HG02870 (cell line): Measurements from ENCODE around the gene APP.
A peak's percentile ranks its signal among the peaks of the same experiment; 100 is the strongest.

Experiments used
- ATAC-seq: cut with Tn5 transposase; IDR thresholded peaks from one replicate; pipeline ENCODE4 v1.9.1; 2021; ENCODE audit warnings: mild to moderate bottlenecking, moderate library complexity; ENCODE audit not compliant: unreplicated experiment

Gene APP

GRCh38 chr21:25887646-25888306, 282.8 kb downstream of the APP start:
- no peak for ATAC-seq

DNA sequence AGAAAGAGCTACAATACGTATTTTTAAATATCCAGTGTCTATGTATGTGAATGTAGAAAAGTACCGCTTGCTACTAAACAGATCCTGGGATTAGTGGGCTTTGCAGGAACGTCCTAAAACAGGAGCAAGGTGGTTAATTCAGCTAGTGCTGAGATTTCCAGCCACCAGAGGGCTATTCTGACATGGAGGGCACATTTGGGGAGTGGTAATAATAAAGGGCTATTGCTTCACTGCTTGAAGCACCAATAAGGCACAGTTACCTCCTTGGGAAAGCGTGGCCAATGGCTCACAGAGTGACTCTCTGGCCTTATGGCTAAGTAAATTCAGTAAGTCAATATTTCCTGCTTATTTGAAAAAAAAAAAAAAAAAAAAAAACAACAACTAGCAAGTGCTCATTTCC, 283.4 kb downstream of the APP start:
- no peak for ATAC-seq

GRCh38 chr21:25885880-25886279, 284.7 kb downstream of the APP start:
- ATAC-seq: no peak

- ATAC-seq: no peak
Measured at GRCh38 chr21:25885405-25885804, 285.2 kb downstream of the APP start.

DNA sequence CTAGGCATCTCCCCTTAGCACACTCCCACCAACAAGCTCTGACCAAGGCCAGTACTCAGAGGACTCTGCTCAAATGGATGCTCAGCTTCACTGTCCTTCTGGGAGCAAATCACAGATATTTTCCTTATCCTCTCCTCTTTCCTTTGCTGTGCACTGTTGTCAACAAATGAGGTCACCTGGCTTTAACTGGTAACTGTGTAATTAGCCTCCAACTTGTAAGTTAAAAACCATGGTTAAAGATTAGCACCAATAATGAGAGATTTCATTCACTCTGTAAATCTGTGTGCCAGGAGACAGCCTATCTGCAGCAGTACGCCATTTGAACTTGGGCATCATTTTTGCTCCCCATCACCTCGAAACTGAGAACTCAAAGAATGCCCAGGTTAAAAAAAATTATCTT, 286.3 kb downstream of the APP start:
- no peak for ATAC-seq

GRCh38 chr21:25881524-25882376, 288.8 kb downstream of the APP start:
- peak; percentile 94 for ATAC-seq

- no peak for ATAC-seq
Measured at GRCh38 chr21:25879203-25879602, 291.4 kb downstream of the APP start.

DNA sequence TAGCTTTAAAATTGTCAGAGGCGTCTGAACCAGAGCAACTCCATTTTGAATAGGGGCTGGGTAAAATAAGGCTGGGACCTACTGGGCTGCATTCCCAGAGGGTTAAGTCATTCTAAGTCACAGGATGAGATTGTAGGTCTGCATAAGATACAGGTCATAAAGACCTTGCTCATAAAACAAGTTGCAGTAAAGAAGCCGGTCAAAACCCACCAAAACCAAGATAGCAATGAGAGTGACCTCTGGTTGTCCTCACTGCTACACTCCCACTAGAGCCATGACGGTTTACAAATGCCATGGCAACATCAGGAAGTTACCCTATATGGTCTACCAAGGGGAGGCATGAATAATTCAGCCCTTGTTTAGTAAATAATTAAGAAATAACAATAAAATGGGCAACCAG, 292.2 kb downstream of the APP start:
- no peak for ATAC-seq

DNA sequence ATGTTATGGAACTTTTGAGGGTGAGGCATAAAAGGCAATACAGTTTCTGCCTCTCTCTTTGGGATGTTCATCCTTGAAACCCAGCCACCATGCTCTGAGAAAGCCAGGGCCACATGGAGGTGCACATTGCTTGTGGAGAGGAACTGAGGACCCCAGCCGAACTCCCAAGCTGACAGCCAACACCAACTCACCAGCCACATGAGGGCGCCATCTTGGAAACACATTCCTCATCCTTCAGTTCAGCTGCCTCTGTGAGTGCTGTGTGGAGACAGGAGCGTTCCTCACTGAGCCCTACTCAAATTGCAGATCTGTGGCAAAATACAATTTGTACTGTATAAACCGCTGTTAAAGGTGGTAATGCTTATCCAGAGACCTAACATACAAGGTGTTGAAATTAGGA, 298.3 kb downstream of the APP start:
- ATAC-seq: no peak

DNA sequence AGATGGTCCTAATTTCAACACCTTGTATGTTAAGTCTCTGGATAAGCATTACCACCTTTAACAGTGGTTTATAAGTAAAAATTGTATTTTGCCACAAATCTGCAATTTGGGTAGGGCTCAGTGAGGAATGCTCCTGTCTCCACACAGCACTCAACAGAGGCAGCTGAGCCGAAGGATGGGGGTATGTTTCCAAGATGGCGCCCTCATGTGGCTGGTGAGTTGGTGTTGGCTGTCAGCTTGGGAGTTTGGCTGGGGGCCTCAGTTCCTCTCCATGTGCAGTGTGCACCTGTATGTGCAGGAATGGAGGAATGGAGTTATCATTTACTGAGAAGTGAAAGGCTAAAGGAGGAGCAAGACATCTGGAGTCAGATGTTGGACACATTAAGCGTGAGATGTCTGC, 299.0 kb downstream of the APP start:
- ATAC-seq: no peak

DNA sequence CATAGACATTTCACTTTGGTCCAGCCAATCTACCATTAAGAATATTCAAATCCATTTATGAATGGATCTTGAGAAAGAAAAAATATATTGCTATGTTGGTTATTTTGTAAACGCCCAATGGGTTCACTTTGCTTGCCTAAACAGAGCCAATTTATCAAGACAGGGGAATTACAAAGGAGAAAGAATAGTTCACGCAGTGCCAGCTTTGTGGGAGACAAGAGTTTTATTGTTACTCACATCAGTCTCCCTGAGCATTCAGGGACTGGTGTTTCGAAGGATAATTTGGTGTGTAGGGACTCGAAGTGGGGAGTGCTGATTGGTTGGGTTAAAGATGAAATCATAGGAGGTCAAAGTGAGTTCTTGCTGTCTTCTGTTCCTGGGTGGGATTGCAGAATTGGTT, 300.5 kb downstream of the APP start:
- ATAC-seq: no peak

DNA sequence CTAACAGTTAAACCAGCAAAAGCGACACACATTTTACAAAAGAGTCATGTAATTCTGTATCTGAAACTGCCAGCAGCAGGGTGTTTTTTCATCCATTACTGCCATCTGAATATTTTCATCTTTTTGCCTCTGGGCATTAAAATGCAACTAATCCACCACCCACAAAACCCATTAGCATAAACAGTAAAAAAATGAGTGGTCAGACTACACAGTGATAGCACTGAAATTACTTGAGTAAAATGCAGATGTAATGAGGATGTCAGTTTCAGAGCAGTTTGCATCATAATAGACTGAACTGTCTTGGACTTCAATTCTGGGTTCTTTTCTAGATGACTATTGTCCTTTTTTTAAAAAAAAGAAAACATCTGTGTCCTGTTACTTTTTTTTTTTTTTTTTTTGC, 303.5 kb downstream of the APP start:
- no peak for ATAC-seq

DNA sequence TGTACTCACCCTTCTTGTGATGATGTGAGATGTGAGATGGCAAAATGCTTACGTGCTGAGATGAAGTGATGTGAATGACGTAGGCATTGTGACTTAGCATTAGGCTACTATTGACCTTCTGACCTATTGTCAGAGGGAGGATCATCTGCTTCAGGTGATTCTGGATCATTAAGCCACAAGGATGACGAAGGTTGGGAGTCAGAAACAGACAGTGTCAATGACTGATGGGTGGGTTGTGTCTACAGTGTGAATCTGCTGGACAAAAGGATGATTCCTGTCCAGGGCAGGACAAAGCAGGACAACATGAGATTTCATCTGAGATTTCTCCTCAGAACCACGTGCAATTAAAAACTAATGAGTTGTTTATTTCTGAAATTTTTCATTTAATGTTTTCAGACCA, 306.8 kb downstream of the APP start:
- no peak for ATAC-seq

- no peak for ATAC-seq
Measured at GRCh38 chr21:25863031-25863430, 307.5 kb downstream of the APP start.

GRCh38 chr21:25862596-25862995, 308.0 kb downstream of the APP start:
- ATAC-seq: peak; percentile 79

GRCh38 chr21:25862112-25862511, 308.5 kb downstream of the APP start:
- ATAC-seq: no peak

GRCh38 chr21:25859235-25859929, 311.2 kb downstream of the APP start:
- no peak for ATAC-seq

- ATAC-seq: no peak
Measured at GRCh38 chr21:25858325-25858724, 312.2 kb downstream of the APP start.

DNA sequence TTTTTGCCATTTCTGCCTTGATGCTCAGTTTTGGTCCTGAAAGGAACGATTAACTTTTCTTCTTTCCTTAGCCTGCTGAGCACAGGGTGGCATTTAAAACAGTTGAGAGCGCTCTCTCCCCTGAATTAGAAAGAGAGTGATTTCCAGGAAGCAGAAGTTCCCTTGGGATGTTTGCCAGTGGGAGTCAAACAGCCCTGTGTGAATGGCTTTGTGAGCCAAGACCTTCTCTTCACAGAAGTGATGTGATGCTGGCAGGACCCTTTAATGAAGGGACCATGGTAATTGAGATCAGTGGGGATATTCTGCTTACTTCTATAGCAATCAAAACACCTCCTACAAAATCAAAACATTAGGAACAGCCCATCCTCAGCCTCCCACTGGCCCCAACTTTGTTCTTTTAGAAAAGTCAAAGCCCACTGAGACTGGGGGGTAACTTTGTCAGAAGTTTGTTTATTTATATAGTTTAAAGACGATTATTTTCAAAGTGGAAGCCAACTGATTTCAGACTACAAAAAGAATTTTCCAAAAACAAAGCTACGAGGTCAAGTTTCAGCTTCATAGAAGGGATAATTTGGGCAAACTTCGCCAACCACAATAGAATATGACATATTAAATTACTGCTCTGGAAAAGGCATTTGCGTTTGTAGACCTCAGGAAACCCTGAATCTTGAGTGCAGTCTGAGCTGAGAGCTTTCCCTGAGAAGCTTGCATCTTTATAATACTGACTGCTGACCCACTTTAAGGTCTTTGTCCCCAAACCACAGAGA, 313.1 kb downstream of the APP start:
- no peak for ATAC-seq

GRCh38 chr21:25855576-25855975, 315.0 kb downstream of the APP start:
- no peak for ATAC-seq
